Measurements from ENCODE around the gene FXYD6. TPM values are rescaled to one million over a fixed set of nuclear protein-coding genes. Genes with fewer than 3 reads are reported as not detected.

The FXYD6 gene
- total and polyA plus RNA-seq, 2 of the 8 experiments (the other 6 are each of a cell fraction or from before 2014, with no cell fraction given): 44.6 to 117 TPM

DNA sequence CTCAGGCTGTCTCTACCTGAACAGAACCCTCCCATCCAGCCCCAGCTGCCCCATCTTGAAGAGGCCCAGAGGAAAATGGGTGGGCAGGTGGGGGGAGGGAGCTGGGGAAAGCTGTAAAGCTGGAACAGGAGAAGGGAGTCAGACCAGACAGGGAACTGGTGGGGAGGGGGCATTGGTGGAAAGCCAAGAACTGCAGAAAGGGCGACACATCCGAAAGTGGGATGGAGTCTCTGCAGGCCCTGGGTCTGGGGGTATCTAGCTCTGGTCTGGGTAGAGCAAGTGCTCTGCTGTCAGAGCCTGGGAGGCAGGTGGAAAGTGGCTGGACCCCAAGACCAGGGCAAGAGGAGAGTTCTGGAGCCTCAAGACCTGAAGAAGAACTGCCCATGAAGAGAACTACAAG lies 45.0 kb upstream of the FXYD6 start:
- Histone ChIP-seq H3K4me3 (ENCODE audit: extremely low read depth in 1 of 4, insufficient read depth in 2 of 4, low read depth in 3 of 4, low read length in 4 of 4) (no peak overlapping the region), H4K8ac (ENCODE audit: extremely low read depth, insufficient read depth, low read length) (no peak overlapping the region), H4K20me1 (replicated peaks in 1 of 2; ENCODE audit: control insufficient read depth in 1 of 2, insufficient read depth in 2 of 2, low read length in 2 of 2) (no peaks in the 10 kb centered on the region), H3K36me3 (ENCODE audit: control insufficient read depth in 2 of 4, insufficient read depth in 4 of 4, low read length in 3 of 4) (no peaks in the 10 kb centered on the region), H2BK15ac (ENCODE audit: low read length) (no peak overlapping the region), H3K27me3 (replicated peaks in 1 of 4; ENCODE audit: control insufficient read depth in 3 of 4, extremely low read depth in 1 of 4, insufficient read depth in 3 of 4, low read length in 3 of 4) (no peaks in the 10 kb centered on the region), H2BK120ac (replicated peaks; ENCODE audit: low read depth, low read length) (no peak overlapping the region), H3K27ac (ENCODE audit: low read depth, low read length) (no peak overlapping the region), H3K23ac (ENCODE audit: insufficient read length) (no peak overlapping the region), H3K9me3 (ENCODE audit: insufficient read depth in 2 of 2, low read depth in 1 of 2, low read length in 1 of 2) (no peaks in the 10 kb centered on the region), H3K79me2 (ENCODE audit: control insufficient read depth in 1 of 2, insufficient read depth in 2 of 2, low read length in 2 of 2) (no peaks in the 10 kb centered on the region), H3K56ac (replicated peaks; ENCODE audit: insufficient read length, low read depth, low read length) (no peak overlapping the region), H2AFZ (ENCODE audit: low read length) (no peak overlapping the region), H3K79me1 (ENCODE audit: low read depth, low read length) (no peaks in the 10 kb centered on the region), H4K5ac (ENCODE audit: insufficient read length, low read depth, low read length) (no peak overlapping the region), H3K4ac (replicated peaks; ENCODE audit: insufficient read length, low read depth, low read length) (no peak overlapping the region), H2BK20ac (ENCODE audit: low read length) (no peak overlapping the region), H3K9ac (replicated peaks in 1 of 4; ENCODE audit: extremely low read depth in 1 of 4, low read depth in 3 of 4, low read length in 3 of 4) (no peak overlapping the region), H2BK5ac (ENCODE audit: low read depth, low read length) (no peak overlapping the region), H3K23me2 (ENCODE audit: low read depth, low read length) (no peaks in the 10 kb centered on the region), H2AK5ac (ENCODE audit: low read depth, low read length) (no peak overlapping the region), H2BK12ac (ENCODE audit: low read depth, low read length) (no peak overlapping the region), H3K14ac (ENCODE audit: insufficient read length) (no peak overlapping the region), H3K4me1 (replicated peaks in 1 of 4; ENCODE audit: control insufficient read depth in 3 of 4, insufficient read depth in 4 of 4, low read length in 3 of 4) (no peaks in the 10 kb centered on the region), H3K4me2 (ENCODE audit: insufficient read depth in 1 of 2, low read depth in 2 of 2, low read length in 2 of 2) (no peak overlapping the region), H3K18ac (ENCODE audit: extremely low read depth, low read length) (no peak overlapping the region), H4K91ac (replicated peaks; ENCODE audit: insufficient read length, low read length) (no peak overlapping the region)
- WGBS, 2 experiments (ENCODE audit: extremely low coverage in 1 of 2, insufficient coverage in 1 of 2, insufficient read length in 1 of 2, insufficient replicate concordance in 2 of 2, low coverage in 1 of 2, low lambda C conversion rate in 2 of 2, missing lambda C conversion rate in 1 of 2): 68% methylated on average over 2 of the region's 2 CpGs; no CpG with 5 or more reads in 1 of the 2 experiments
- ChIA-PET POLR2A (ENCODE audit: partially characterized antibody) (no interaction called here), CTCF (ENCODE audit: partially characterized antibody) (interaction anchor here (0.6 to 14.8 kb wide), 8 partner anchors 13 to 144 kb away, joined by 3 to 143 read pairs (median 4); no protein-coding TSS in a partner anchor)
- TF ChIP-seq SIX5 (IDR thresholded peaks at IDR 0.05; ENCODE audit: low read depth, low read length) (no peak), TAF1 (IDR thresholded peaks at IDR 0.05; ENCODE audit: low read depth, low read length) (no peak), FOSL1 (IDR thresholded peaks at IDR 0.05; ENCODE audit: insufficient read depth, low read depth, low read length) (no peak), SIN3A (conservative IDR thresholded peaks at IDR 0.05 in 1 of 2, IDR thresholded peaks at IDR 0.05 in 1 of 2; ENCODE audit: low read depth in 1 of 2, low read length in 2 of 2) (no peak), RXRA (IDR thresholded peaks at IDR 0.05; ENCODE audit: insufficient read depth, low read depth, low read length) (no peak), CBX8 (IDR thresholded peaks at IDR 0.05; ENCODE audit: borderline replicate concordance, low read depth, low read length) (no peak)
- DNase-seq (ENCODE audit: low read depth in 1 of 2, low spot score in 2 of 2) (no peak), FAIRE-seq (no peak)
